Activated naive CD4-positive, alpha-beta T cell treated with anti-CD3 and anti-CD28 coated beads, Interleukin-2, amount 50 U/mL, for 16 hours (primary cell): ENCODE results near the gene VWA7.
"Not testable (repeated sequence)": the region's sequence is repeated elsewhere in the genome, so short reads cannot be mapped to it uniquely, and the experiment has no call there.

Experiments used
- DNase-seq: peaks from one replicate; pipeline ENCODE4 v3.0.0-alpha.2; 2020

Gene VWA7

GRCh38 chr6:31776989-31777666, at the start of gene VWA7:
Gene VWA7 (minus strand): TSS chr6:31777328. CDS start chr6:31776779, 549 bp downstream.
- DNase-seq: peak; percentile 77

GRCh38 chr6:31826793-31827285, 49.7 kb upstream of the VWA7 start:
- no peak for DNase-seq

DNA sequence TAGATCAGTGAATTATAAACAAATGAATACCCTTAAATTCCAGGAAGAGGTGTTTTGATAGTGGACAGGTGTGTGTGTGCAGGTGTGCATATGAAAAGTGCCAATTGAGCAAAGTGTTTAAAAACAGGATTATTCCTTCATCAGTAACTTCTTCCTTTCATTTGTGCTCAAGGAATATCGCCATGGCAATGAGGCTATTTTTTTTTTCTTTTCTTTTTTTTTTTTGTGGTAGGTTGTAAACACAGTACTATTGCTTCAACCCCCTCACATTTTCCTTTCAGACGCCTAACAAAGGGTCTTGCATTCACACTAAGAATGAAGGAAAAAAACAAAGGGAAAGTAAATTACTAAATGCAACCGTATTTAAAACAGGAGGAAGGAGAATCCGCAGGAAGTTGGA, 48.4 kb upstream of the VWA7 start:
- DNase-seq: no peak

- not testable (repeated sequence) for DNase-seq
These were observed 46.6 kb upstream of the VWA7 start for GRCh38 chr6:31823592-31824196.

DNA sequence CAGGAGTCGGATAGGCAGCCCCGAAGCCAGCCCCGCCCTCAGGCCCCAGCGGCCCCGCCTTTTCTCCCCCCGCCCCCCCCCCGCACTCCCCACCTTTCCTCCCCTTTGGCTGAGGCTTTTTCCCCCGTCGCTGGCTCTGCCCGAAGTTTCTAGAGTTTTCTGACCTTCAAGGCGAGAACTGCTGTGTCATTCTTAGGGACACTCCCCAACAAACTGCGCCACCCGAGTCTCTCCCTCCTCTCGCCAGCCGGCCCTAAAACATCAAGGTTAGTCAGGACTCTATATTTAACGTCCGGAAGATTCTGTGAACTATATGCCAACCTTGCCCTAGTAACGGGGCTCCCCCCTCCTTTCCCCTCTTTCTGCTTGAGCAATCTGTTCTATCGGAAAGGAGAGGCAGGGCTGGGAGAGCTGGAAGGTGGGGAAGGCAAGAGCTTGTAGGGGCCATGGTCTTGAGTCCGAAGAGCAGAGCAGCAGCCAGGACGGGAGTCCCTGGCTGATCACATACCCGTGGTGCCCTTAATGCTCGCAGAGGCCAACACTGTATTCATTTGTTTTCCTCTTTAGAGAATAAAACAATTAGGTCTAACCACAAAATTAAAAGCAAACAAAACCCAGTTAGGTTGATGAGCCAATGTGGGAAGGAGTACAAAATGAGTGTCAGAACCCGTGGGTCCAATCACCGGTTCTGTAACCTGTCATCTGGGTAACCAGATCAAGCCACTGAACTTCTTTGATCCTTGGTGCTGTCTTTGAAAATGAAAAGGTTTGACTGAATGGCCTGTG, 45.1 kb upstream of the VWA7 start:
- DNase-seq: peak; percentile 42

DNA sequence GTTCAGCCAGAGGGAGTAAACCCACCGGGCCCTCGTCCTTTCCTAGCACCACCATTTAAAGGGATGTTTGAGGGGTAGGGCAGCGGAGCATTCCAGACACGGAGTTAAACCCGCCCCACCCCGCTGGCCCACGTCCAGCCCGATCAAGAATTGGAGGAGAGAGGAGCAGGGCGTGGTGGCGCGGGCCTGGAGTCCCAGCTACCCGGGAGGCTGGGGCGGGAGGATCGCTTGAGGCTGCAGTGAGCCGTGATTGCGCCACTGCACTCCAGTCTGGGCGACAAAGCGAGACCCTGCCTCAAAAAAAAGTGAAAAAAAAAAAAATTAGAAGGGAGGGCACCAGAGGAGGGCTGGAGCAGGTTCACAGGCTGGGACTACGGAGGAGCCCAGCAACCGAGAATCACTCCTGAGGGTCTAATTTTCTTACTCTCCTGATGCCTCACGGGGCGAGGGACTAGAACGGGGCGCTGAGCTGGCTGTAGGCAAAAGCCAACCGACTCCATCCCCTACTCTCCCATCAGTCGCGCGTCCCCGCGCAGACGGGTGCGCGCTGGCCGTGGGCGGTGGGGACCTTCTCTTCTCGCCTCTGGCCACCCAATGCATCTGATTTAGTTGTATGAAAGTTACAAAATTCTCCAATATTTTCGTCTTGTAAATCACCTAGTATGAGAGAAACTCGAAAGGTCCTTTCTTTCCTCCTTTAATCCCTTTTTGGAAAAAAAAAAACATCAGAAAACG, 44.3 kb upstream of the VWA7 start:
- peak; percentile 77 for DNase-seq

GRCh38 chr6:31820399-31820798, 43.3 kb upstream of the VWA7 start:
- not testable (repeated sequence) for DNase-seq

- DNase-seq: no peak
These were observed 42.8 kb upstream of the VWA7 start for GRCh38 chr6:31819871-31820299.

DNA sequence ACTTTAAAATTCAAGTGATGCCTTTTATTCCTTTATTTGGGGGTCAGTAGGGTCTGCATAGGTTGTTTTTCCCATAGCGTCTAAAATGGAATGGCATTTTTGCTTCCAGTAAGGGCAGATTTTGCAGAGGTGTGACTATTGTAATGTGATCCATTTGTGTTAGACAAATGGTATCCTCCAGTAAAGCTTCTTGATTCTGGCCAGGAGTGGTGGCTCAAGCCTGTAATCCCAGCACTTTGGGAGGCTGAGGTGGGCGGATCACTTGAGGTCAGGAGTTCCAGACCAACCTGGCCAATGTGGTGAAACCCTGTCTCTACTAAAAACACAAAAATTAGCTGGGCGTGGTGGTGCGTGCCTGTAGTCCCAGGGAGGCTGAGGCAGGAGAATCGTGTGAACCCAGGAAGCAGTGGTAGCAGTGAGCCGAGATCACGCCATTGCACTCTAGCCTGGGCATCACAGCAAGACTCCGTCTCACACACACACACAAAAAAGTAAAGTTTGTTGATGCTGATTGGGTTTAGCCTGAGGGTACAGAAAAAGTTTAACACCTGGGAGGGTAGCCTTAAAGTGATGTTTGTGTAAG, 40.9 kb upstream of the VWA7 start:
- not testable (repeated sequence) for DNase-seq

GRCh38 chr6:31817133-31817928, 40.2 kb upstream of the VWA7 start:
- not testable (repeated sequence) for DNase-seq

GRCh38 chr6:31815025-31815838, 38.1 kb upstream of the VWA7 start, which contains the start of the genes HSPA1A and HSPA1L:
Gene HSPA1A (plus strand): TSS chr6:31815543. CDS start chr6:31815757, 214 bp downstream.
Gene HSPA1L (minus strand): TSS chr6:31815283. CDS start chr6:31811972, 3,311 bp downstream.
- DNase-seq: peak; percentile 43

DNA sequence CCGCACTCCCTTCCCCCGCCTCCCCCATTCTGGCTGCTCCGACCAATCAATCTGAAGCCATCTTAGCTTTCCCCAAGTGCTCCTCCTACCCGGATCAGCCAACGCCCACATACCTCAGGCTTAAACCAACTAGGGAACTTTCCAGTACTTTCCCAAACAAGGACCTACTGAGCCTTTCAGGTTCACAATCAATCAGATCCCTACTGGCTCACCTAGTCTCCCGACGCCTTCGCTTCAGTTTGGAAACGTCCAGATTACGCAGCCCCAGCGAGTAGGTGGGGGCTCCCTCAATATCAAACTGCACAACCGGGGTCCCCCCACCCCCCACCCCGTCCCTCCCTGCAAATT, 37.5 kb upstream of the VWA7 start:
- DNase-seq: peak; percentile 63

GRCh38 chr6:31813465-31813849, 36.3 kb upstream of the VWA7 start:
- no peak for DNase-seq

GRCh38 chr6:31811645-31812044, 34.5 kb upstream of the VWA7 start:
- no peak for DNase-seq

DNA sequence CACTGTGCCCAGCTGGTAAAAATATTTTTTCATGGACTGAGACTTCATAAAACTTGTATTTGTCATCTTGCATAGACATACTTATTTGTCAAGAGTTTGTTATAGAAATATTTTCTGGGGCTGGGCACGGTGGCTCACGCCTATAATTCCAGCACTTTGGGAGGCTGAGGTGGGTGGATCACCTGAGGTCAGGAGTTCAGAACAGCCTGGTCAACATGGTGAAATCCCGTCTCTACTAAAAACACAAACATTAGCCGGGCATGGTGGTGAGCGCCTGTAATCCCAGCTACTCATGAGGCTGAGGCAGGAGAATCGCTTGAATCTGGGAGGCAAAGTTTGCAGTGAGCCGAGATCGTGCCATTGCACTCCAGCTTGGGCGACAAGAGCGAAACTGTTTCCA, 31.5 kb upstream of the VWA7 start:
- not testable (repeated sequence) for DNase-seq

DNA sequence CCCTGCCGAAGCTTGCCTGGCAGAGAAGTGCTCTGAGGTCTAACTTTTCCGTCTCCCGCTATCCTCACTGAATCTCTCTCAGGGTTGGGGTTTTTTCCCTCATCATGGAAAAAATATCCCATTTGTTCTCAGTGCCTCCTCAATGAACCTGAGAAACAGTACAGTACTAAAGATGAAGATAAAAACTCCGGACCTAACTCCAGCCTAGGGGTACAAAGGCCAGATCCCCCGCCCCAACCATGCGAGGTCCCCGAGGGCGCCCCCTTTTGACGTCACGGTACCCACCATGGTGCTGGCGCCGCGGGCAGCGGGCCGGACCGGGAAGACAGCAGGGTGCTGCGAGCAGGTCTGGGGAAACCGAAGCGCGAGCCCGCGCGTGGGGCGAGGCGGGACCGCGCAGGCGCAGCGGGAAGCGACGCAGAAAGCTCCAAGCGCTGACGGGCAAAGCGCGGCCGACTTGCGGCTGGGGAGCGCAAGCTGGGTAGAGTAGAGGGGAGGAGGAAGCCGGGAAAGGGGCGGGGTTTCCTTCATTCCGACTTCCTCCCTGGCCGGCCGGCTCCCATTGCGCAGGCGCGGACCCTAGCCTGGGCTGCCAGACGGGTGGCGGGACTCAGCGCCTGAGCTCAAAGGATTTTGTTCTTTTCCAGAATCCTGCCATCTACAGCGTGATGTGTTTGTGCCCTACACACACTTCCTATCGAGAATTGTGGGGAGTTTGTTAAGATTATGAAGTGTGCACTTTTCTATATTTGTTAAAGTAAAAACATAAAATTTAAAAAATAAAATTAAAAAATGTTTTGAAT, 29.5 kb upstream of the VWA7 start, which contains the start of gene LSM2:
TSS of gene LSM2 (minus strand) at position 497 of the 803 bp plus-strand sequence. CDS start at position 288, 209 bp downstream.
- peak; percentile 97 for DNase-seq

DNA sequence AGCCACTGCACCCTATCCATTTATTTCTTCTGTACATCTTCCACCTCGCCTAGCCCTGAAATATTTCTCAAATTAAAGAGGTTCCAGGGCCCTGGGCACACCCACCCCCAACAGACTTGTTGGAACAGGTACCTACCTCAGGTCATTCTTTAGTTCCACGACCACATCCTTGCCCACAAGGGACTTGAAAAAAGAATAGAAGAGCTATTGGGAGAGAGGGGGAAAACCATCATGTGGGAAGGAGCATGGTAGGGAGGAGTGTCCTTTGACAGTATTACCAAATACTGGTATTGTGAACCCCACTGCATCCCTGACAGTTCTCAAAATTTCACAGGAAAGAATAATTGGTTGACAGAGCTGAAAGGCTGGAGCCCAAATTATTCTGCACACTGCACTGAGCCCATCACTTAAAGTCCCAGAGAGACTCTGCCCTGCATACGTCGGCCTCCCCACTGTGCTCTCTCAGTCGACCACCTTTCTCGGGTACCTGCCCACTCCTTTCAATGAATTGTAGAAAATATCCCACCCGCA, 28.9 kb upstream of the VWA7 start:
- DNase-seq: no peak

DNA sequence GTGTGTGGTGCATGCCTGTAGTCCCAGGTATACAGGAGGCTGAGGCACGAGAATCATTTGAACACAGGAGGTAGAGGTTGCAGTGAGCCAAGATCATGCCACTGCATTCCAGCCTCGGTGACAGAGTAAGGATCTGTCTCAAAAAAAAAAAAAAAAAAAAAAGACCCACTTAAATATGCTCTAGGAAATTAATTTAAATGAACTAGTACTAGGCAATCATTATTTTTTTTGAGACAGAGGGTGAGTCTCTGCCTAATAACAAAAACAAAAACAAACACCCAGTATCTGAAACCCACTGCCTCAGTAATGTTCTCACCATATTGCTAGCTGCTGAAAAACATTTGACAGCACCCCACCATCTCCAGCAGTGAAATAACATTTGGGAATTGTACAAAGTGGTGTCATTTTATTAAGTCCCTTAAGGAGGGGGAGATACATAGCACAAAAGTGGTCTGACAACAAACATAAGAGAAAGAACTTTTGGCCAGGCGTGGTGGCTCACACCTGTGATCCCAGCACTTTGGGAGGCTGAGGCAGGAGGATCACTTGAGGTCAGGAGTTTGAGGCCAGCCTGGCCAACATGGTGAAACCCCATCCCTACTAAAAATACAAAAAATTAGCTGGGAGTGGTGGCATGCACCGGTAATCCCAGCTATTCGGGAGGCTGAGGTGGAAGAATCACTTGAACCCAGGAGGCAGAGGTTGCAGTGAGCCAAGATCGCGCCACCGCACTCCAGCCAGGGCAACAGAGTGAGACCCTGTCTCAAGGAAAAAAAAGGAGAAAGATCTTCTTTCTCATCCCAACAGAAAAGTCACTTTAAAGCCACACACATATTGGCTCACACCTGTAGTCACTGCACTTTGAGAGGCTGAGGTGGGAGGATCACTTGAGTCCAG, 24.2 kb upstream of the VWA7 start:
- not testable (repeated sequence) for DNase-seq
